Measurements from ENCODE around the gene TMEM238. TPM values are rescaled to one million over a fixed set of nuclear protein-coding genes. Genes with fewer than 3 reads are reported as not detected.

TMEM238 gene
- total and polyA plus RNA-seq, 2 donors from 2014 or later: 8.1 to 24.3 TPM

DNA sequence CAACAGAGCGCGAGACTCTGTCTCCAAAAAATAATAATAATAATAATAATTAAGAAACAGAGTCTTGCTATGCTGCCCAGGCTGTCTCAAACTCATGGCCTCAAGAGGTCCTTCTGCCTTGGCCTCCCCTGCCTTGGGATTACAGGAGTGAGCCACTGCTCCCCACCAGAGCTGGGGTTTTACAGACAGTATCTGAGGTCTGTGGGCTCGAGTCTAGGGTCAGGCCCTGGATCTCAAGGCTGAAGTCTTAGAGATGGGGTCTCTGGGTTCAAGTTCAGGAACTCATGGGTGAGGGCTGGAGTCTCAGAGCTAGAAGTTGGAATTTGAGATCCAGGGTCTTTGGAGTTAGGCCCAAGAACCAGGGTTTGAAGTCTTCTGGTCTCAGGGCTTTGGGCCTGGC, 17.3 kb downstream of the TMEM238 start:
- TF ChIP-seq, protein P1, sequence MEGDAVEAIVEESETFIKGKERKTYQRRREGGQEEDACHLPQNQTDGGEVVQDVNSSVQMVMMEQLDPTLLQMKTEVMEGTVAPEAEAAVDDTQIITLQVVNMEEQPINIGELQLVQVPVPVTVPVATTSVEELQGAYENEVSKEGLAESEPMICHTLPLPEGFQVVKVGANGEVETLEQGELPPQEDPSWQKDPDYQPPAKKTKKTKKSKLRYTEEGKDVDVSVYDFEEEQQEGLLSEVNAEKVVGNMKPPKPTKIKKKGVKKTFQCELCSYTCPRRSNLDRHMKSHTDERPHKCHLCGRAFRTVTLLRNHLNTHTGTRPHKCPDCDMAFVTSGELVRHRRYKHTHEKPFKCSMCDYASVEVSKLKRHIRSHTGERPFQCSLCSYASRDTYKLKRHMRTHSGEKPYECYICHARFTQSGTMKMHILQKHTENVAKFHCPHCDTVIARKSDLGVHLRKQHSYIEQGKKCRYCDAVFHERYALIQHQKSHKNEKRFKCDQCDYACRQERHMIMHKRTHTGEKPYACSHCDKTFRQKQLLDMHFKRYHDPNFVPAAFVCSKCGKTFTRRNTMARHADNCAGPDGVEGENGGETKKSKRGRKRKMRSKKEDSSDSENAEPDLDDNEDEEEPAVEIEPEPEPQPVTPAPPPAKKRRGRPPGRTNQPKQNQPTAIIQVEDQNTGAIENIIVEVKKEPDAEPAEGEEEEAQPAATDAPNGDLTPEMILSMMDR (IDR thresholded peaks at IDR 0.05; ENCODE audit: borderline replicate concordance, extremely low read depth, insufficient read depth): no peak
- Histone ChIP-seq H3K27me3 (ENCODE audit: control insufficient read depth, insufficient read depth, low read length) (peaks cover 7% of the 10 kb centered on the region), H3K4me1 (ENCODE audit: control insufficient read depth in 2 of 3, insufficient read depth in 2 of 3, low read depth in 1 of 3, low read length in 3 of 3) (peaks cover 0 to 2% (median 0%) of the 10 kb centered on the region in 3 donors), H3K27ac (ENCODE audit: low read depth in 2 of 2, low read length in 2 of 2) (no peak overlapping the region), H3K36me3 (ENCODE audit: control insufficient read depth in 2 of 3, insufficient read depth in 3 of 3, low read length in 3 of 3) (no peaks in the 10 kb centered on the region), H3K4me3 (ENCODE audit: low read length in 3 of 3) (no peak overlapping the region), H3K9me3 (ENCODE audit: control insufficient read depth in 2 of 3, insufficient read depth in 1 of 3, low read length in 3 of 3) (no peaks in the 10 kb centered on the region), H3K9ac (ENCODE audit: low read length in 3 of 3) (no peak overlapping the region)
- intact Hi-C loops (cut with DNase I): no loop called here
- FAIRE-seq (no peak), DNase-seq (no peak)

DNA sequence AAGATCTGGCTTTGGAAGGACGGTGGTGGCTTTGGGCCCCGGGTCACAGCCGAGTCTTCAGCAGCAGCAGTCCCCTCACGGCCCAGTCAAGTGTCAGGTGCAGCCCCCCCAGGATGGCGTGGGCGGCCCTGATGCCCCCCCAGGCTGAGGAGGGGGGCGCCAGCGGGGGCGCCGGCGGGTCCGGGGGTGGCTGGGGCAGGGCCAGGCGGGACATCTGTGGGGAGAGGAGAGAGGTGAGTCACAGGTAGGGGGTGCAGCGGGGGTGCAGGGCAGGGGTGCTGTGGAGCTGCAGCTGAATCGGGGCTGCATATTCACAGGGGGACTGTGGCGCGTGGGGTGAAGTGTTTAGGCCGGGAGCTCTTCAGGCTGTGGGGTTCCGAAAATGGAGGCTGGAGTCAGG, 18.1 kb downstream of the TMEM238 start:
- no peak for FAIRE-seq
- H3K27me3 ChIP-seq (ENCODE audit: control insufficient read depth, insufficient read depth, low read length): peaks cover 4% of the 10 kb centered on the region
- TF ChIP-seq, protein P1 (IDR thresholded peaks at IDR 0.05; ENCODE audit: borderline replicate concordance, extremely low read depth, insufficient read depth): no peak

DNA sequence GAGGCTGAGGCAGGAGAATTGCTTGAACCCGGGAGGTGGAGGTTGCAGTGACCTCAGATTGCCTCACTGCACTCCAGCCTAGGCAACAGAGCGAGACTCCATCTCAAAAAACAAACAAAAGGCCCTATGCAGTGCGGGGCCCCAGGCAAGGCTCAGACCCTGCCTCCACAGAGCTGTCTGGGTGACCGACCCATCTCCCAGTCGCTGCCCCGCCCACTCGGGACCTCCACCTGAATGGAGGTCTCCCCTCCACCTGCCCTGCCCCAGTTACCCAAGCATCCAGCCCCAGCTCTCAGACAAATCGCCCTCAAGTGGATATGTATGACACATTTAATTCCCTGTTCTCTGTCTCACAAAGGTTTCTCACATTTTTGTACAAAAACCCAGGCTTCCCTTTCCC, 18.8 kb downstream of the TMEM238 start:
- H3K9ac ChIP-seq (ENCODE audit: low read length in 3 of 3): no peak overlapping the region
- H3K27me3 ChIP-seq (ENCODE audit: control insufficient read depth, insufficient read depth, low read length): no peaks in the 10 kb centered on the region
- no peaks in the 10 kb centered on the region for H3K9me3 ChIP-seq (ENCODE audit: control insufficient read depth in 2 of 3, insufficient read depth in 1 of 3, low read length in 3 of 3)
- no peak overlapping the region for H3K4me3 ChIP-seq (ENCODE audit: low read length in 3 of 3)
- FAIRE-seq (no peak), DNase-seq (peak in 1 of 5 donors; percentile 34)
- H3K27ac ChIP-seq (ENCODE audit: low read depth in 2 of 2, low read length in 2 of 2): no peak overlapping the region
- no peaks in the 10 kb centered on the region for H3K36me3 ChIP-seq (ENCODE audit: control insufficient read depth in 2 of 3, insufficient read depth in 3 of 3, low read length in 3 of 3)
- H3K4me1 ChIP-seq (ENCODE audit: control insufficient read depth in 2 of 3, insufficient read depth in 2 of 3, low read depth in 1 of 3, low read length in 3 of 3): peaks cover 0 to 2% (median 0%) of the 10 kb centered on the region in 3 donors
- intact Hi-C loops (cut with DNase I): no loop called here
- TF ChIP-seq, protein P1 (IDR thresholded peaks at IDR 0.05; ENCODE audit: borderline replicate concordance, extremely low read depth, insufficient read depth): no peak

More for the DNA sequence above, 18.1 kb downstream of the TMEM238 start:
- Histone ChIP-seq H3K27ac (ENCODE audit: low read depth in 2 of 2, low read length in 2 of 2) (no peak overlapping the region), H3K9ac (ENCODE audit: low read length in 3 of 3) (no peak overlapping the region), H3K4me3 (ENCODE audit: low read length in 3 of 3) (no peak overlapping the region), H3K4me1 (ENCODE audit: control insufficient read depth in 2 of 3, insufficient read depth in 2 of 3, low read depth in 1 of 3, low read length in 3 of 3) (peaks cover 0 to 2% (median 0%) of the 10 kb centered on the region in 3 donors), H3K36me3 (ENCODE audit: control insufficient read depth in 2 of 3, insufficient read depth in 3 of 3, low read length in 3 of 3) (no peaks in the 10 kb centered on the region), H3K9me3 (ENCODE audit: control insufficient read depth in 2 of 3, insufficient read depth in 1 of 3, low read length in 3 of 3) (no peaks in the 10 kb centered on the region)
- no peak for DNase-seq
- intact Hi-C loops (cut with DNase I): no loop called here

All from kidney (tissue), 14 donors.